Activated CD8-positive, alpha-beta T cell treated with anti-CD3 and anti-CD28 coated beads for 36 hours (primary cell): Measurements from ENCODE around the gene RGS12. TPM values are rescaled to one million over a fixed set of nuclear protein-coding genes. Genes with fewer than 3 reads are reported as not detected.

ENCODE experiments used
- ATAC-seq: fragments of 200-7000 bp; cut with Tn5 transposase; one replicate; pipeline ENCODE4 v1.10.0; 2021; ENCODE audit warnings: mild to moderate bottlenecking, moderate library complexity
- CTCF ChIA-PET: fragments of 350-600 bp; sonication (Branson Sonifier 250); formaldehyde crosslinking; loops from one replicate; lab custom pipeline; 2021; ENCODE audit warnings: antibody characterized with exemption; lab: Charles Lee
- POLR2A ChIA-PET: fragments of 350-600 bp; sonication (Branson Sonifier 250); formaldehyde crosslinking; loops from one replicate; lab custom pipeline; 2021; ENCODE audit warnings: antibody characterized with exemption; lab: Charles Lee
- DNase-seq: peaks from one replicate; pipeline ENCODE4 v3.0.0-alpha.2; 2020
- H3K27ac Mint-ChIP-seq: one replicate; pipeline ENCODE4 v1.8.0; 2021; ENCODE audit warnings: mild to moderate bottlenecking, mixed read lengths
- H3K27me3 Mint-ChIP-seq: one replicate; pipeline ENCODE4 v1.8.0; 2021; ENCODE audit warnings: mixed read lengths
- H3K36me3 Mint-ChIP-seq: one replicate; pipeline ENCODE4 v1.8.0; 2021; ENCODE audit warnings: low read depth, mixed read lengths
- H3K4me1 Mint-ChIP-seq: one replicate; pipeline ENCODE4 v1.8.0; 2021; ENCODE audit warnings: low read depth, mixed read lengths
- H3K4me3 Mint-ChIP-seq: one replicate; pipeline ENCODE4 v1.8.0; 2021; ENCODE audit warnings: mild to moderate bottlenecking, moderate library complexity, mixed read lengths
- H3K9me3 Mint-ChIP-seq: one replicate; pipeline ENCODE4 v1.8.0; 2021; ENCODE audit warnings: mixed read lengths
- intact Hi-C: fragments of 100-400 bp; cut with micrococcal nuclease; formaldehyde crosslinking; loops from one replicate; pipeline ENCODE4 v1.10.0; 2022
- total RNA-seq, 2 experiments: library from RNA; stranded (reverse); gene quantifications; one replicate each; pipeline ENCODE4 v1.2.3, GENCODE V29; 2021
- TF ChIP-seq, protein P1 (sequence below): fragments of 200-600 bp; IDR thresholded peaks from one replicate; pipeline ENCODE4 v1.8.0; 2022; ENCODE audit warnings: antibody characterized with exemption, mild to moderate bottlenecking

The RGS12 gene
- total RNA-seq, 2 experiments from 2014 or later, result 4.6 to 4.7 TPM

DNA sequence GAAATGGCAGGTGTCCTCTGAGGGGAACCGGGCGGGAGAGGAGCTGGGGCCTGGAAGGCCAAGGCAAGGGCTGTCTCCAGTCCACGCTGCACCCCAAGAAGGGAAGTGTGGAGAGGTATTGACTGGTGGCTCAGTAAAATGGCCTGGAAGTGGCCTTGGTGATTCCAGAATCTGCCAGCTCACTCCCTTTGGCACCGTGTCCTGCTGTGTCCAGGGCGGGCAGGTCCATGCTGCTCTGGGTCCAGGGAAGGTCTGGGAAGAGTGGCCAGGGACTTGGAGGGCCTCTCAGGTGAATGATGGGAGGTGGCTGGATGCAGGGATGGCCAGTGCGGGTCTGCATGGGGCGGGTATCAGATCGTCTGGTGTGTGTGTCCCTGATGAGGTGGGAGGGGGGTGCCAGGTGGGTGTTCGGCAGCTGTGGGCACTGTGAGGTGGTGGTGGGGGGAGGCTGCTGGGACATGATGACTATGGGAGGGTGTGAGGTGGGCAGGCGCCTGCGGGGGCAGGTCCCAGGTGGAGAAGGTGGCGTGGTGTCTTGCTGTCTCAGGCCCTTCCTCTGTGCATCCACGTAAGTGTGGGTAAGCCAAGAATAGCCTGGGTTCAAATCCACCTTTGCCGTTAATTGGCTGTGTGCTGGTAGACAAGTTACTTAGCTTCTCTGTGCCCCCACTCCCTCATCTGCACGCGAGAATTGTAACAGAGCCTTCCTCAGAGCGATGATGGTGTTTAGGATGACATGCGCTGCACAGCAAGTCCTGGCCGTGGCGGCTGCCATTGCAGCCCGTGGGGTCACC is 17.7 kb downstream of the RGS12 start:
- H3K9me3 Mint-ChIP-seq, result no peaks in the 10 kb centered on the region
- H3K27ac Mint-ChIP-seq, result no peak overlapping the region
- DNase-seq, result no peak
- intact Hi-C loops, result no loop called here
- TF ChIP-seq, protein P1, sequence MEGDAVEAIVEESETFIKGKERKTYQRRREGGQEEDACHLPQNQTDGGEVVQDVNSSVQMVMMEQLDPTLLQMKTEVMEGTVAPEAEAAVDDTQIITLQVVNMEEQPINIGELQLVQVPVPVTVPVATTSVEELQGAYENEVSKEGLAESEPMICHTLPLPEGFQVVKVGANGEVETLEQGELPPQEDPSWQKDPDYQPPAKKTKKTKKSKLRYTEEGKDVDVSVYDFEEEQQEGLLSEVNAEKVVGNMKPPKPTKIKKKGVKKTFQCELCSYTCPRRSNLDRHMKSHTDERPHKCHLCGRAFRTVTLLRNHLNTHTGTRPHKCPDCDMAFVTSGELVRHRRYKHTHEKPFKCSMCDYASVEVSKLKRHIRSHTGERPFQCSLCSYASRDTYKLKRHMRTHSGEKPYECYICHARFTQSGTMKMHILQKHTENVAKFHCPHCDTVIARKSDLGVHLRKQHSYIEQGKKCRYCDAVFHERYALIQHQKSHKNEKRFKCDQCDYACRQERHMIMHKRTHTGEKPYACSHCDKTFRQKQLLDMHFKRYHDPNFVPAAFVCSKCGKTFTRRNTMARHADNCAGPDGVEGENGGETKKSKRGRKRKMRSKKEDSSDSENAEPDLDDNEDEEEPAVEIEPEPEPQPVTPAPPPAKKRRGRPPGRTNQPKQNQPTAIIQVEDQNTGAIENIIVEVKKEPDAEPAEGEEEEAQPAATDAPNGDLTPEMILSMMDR, result no peak
- no peaks in the 10 kb centered on the region for H3K36me3 Mint-ChIP-seq
- ChIA-PET CTCF (interaction anchor here (1.5 kb wide), 1 partner anchor 11 kb away, joined by 3 read pairs; no protein-coding TSS in a partner anchor), POLR2A (no interaction called here)
- peaks cover 7% of the 10 kb centered on the region for H3K4me1 Mint-ChIP-seq
- ATAC-seq, result no peak
- no peaks in the 10 kb centered on the region for H3K27me3 Mint-ChIP-seq
- H3K4me3 Mint-ChIP-seq, result no peak overlapping the region

- ChIA-PET CTCF (interaction anchor here (1.5 kb wide), 1 partner anchor 11 kb away, joined by 3 read pairs; no protein-coding TSS in a partner anchor), POLR2A (no interaction called here)
- no peaks in the 10 kb centered on the region for H3K9me3 Mint-ChIP-seq
- intact Hi-C loops, result no loop called here
- no peaks in the 10 kb centered on the region for H3K36me3 Mint-ChIP-seq
- no peak overlapping the region for H3K4me3 Mint-ChIP-seq
- peaks cover 1% of the 10 kb centered on the region for H3K4me1 Mint-ChIP-seq
- no peak for DNase-seq
- H3K27ac Mint-ChIP-seq, result no peak overlapping the region
- no peaks in the 10 kb centered on the region for H3K27me3 Mint-ChIP-seq
- ATAC-seq, result no peak
- TF ChIP-seq, protein P1, result no peak
These were observed 18.2 kb downstream of the RGS12 start for GRCh38 chr4:3311095-3311372.

DNA sequence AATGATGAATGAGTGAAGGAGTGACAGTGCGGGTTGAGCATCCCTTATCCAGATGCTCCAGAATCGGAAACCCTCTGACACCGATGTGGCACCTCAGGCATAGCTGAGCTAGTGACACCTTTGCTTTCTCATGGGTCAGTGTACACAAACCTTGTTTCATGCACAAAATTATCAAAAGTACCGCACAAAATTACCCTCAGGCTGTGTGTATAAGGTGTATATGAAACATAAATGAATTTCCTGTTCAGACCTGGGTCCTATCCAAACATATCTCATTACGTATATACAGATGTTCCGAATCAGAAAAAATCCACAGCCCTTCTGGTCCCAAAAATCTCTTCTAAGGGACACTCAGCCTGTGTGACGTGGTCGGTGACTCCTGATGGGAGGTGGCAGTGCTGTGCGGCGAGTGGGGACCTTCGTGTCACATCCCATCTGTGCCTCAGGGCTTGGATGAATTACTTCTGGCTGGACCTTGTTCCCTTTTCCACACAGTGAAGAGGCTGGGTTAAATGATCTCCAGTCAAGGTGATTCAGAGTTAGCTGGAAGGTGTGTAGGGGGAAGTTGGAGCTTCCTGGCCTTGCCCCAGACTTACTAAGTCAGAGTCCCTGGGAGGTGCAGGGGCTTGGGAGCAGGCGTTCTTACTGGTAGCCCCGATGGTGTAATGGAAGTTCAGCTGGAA is 18.8 kb downstream of the RGS12 start:
- ChIA-PET POLR2A (interaction anchor here (1.1 kb wide), 1 partner anchor 40 kb away, joined by 3 read pairs; no protein-coding TSS in a partner anchor), CTCF (interaction anchor here (1.5 kb wide), 1 partner anchor 10 kb away, joined by 3 read pairs; no protein-coding TSS in a partner anchor)
- H3K27ac Mint-ChIP-seq, result no peak overlapping the region
- TF ChIP-seq, protein P1, result no peak
- H3K27me3 Mint-ChIP-seq, result no peaks in the 10 kb centered on the region
- H3K9me3 Mint-ChIP-seq, result no peaks in the 10 kb centered on the region
- H3K4me3 Mint-ChIP-seq, result no peak overlapping the region
- DNase-seq (no peak), ATAC-seq (no peak)
- H3K36me3 Mint-ChIP-seq, result no peaks in the 10 kb centered on the region
- no peaks in the 10 kb centered on the region for H3K4me1 Mint-ChIP-seq
- intact Hi-C loops, result no loop called here

- no peaks in the 10 kb centered on the region for H3K9me3 Mint-ChIP-seq
- H3K4me3 Mint-ChIP-seq, result no peak overlapping the region
- H3K27me3 Mint-ChIP-seq, result no peaks in the 10 kb centered on the region
- DNase-seq, result no peak
- TF ChIP-seq, protein P1, result no peak
- no peaks in the 10 kb centered on the region for H3K4me1 Mint-ChIP-seq
- no peak for ATAC-seq
- H3K36me3 Mint-ChIP-seq, result no peaks in the 10 kb centered on the region
- H3K27ac Mint-ChIP-seq, result no peak overlapping the region
- ChIA-PET POLR2A (interaction anchor here (1.1 kb wide), 1 partner anchor 39 kb away, joined by 3 read pairs; no protein-coding TSS in a partner anchor), CTCF (no interaction called here)
- intact Hi-C loops, result no loop called here
These were observed 19.5 kb downstream of the RGS12 start for GRCh38 chr4:3312362-3312761.

GRCh38 chr4:3313139-3313538 is 20.3 kb downstream of the RGS12 start:
- DNase-seq (no peak), ATAC-seq (no peak)
- no peaks in the 10 kb centered on the region for H3K9me3 Mint-ChIP-seq
- no peaks in the 10 kb centered on the region for H3K4me1 Mint-ChIP-seq
- no peak overlapping the region for H3K4me3 Mint-ChIP-seq
- POLR2A ChIA-PET, result no interaction called here
- CTCF ChIA-PET, result no interaction called here
- no peak overlapping the region for H3K27ac Mint-ChIP-seq
- H3K27me3 Mint-ChIP-seq, result no peaks in the 10 kb centered on the region
- intact Hi-C loops, result no loop called here
- H3K36me3 Mint-ChIP-seq, result no peaks in the 10 kb centered on the region
- TF ChIP-seq, protein P1, result no peak
